K562 (cell line): ENCODE measurements around the gene PITPNM3.

Experiments used
- CAMTA2 ChIP-seq: fragments of 250-450 bp; sonication (Bioruptor Pico); conservative IDR thresholded peaks from 2 replicates; pipeline ENCODE4 v1.5.1; 2022
- CUX1 ChIP-seq: fragments of 200-800 bp; sonication (Bioruptor generic); IDR thresholded peaks from 2 replicates; pipeline ENCODE4 v1.6.1; 2016; ENCODE audit warnings: missing genetic modification characterization, missing compliant biosample characterization
- HDAC8 ChIP-seq: fragments of 450-650 bp; IDR thresholded peaks from 2 replicates; pipeline ENCODE4 v1.6.1; 2016; ENCODE audit warnings: mild to moderate bottlenecking, missing genetic modification characterization, moderate library complexity, missing compliant biosample characterization
- HOMEZ ChIP-seq: fragments of 250-450 bp; sonication (Bioruptor Pico); IDR thresholded peaks from 2 replicates; pipeline ENCODE4 v1.4.0; 2020; ENCODE audit warnings: mild to moderate bottlenecking, moderate library complexity
- MAX ChIP-seq: sonication (generic); formaldehyde crosslinking; IDR thresholded peaks from 2 replicates; pipeline ENCODE4 v1.9.0; 2022; ENCODE audit warnings: mild to moderate bottlenecking, missing genetic modification reagents
- PHB ChIP-seq: fragments of 250-450 bp; sonication (Bioruptor Pico); IDR thresholded peaks from 2 replicates; pipeline ENCODE4 v1.5.0; 2021
- RBFOX2 ChIP-seq: fragments of 200-400 bp; formaldehyde crosslinking; IDR thresholded peaks from 2 replicates; pipeline ENCODE4 v1.6.1; 2017; ENCODE audit warnings: low read depth, mild to moderate bottlenecking, low read length, moderate library complexity
- ZNF384 ChIP-seq: IDR thresholded peaks from 2 replicates; pipeline ENCODE4 v1.6.1; 2012; ENCODE audit warnings: low read depth, low read length, improper control_type of control experiment
- ZNF589 ChIP-seq: fragments of 200-800 bp; sonication (Bioruptor generic); IDR thresholded peaks from 2 replicates; pipeline ENCODE4 v1.6.1; 2016; ENCODE audit warnings: low read depth, missing genetic modification characterization, missing compliant biosample characterization
- ZNF592 ChIP-seq: fragments of 450-650 bp; IDR thresholded peaks from 2 replicates; pipeline ENCODE4 v1.6.1; 2017; ENCODE audit warnings: antibody characterized with exemption, mild to moderate bottlenecking
- TF ChIP-seq, protein P1 (sequence below), 3 experiments: IDR thresholded peaks in 2 of 3; conservative IDR thresholded peaks in 1 of 3; 2 replicates each; pipeline ENCODE4 v1.5.1; 2011 to 2012; ENCODE audit warnings: low read length in 3 of 3, mild to moderate bottlenecking in 3 of 3, control low read depth in 2 of 3, improper control_type of control experiment in 1 of 3, inconsistent platforms in 1 of 3, low read depth in 1 of 3, mixed read lengths in 1 of 3, moderate library complexity in 1 of 3; ENCODE audit not compliant: insufficient read depth in 2 of 3

DNA sequence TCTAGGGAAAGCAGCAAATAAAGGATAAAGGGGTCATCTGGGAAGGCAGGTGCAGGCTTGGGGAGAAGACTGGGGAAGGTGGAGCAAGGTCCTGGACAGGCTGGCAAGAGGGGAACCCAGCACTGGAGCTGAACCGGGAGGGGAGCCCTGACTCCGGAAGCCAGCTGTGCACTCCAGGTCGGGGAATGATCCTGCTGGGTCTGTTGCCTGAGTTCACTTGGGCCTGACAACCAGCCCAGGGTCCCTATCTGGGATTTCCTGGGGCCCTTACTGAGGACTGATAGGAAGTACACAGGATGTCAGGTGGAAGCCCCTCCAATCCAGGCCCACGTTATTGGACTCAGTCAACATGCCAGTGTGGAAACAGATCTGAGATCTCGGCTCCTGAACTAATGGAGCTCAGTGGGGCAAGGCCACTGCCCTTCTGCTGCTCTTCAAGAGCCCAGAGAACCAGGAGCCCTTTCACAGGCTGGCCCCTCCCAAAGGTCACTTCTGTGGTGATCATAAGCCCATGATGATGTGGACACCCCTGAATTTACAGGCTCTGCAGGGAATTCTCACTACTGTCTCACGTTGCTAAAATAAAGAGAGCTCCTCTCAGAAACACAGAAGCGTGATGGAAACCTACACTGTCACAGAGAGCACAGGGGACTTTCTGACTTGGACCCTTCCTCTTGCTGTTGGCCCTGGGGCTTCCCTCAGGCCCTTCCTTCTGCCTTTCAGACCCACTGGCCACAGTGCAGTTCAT is 19.9 kb upstream of the PITPNM3 start:
- TF ChIP-seq ZNF384 = no peak
- TF ChIP-seq, protein P1, sequence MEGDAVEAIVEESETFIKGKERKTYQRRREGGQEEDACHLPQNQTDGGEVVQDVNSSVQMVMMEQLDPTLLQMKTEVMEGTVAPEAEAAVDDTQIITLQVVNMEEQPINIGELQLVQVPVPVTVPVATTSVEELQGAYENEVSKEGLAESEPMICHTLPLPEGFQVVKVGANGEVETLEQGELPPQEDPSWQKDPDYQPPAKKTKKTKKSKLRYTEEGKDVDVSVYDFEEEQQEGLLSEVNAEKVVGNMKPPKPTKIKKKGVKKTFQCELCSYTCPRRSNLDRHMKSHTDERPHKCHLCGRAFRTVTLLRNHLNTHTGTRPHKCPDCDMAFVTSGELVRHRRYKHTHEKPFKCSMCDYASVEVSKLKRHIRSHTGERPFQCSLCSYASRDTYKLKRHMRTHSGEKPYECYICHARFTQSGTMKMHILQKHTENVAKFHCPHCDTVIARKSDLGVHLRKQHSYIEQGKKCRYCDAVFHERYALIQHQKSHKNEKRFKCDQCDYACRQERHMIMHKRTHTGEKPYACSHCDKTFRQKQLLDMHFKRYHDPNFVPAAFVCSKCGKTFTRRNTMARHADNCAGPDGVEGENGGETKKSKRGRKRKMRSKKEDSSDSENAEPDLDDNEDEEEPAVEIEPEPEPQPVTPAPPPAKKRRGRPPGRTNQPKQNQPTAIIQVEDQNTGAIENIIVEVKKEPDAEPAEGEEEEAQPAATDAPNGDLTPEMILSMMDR (IDR thresholded peaks at IDR 0.05 in 2 of 3, conservative IDR thresholded peaks at IDR 0.05 in 1 of 3; ENCODE audit: insufficient read depth in 2 of 3, low read depth in 1 of 3, low read length in 3 of 3) = no peak
- TF ChIP-seq HOMEZ (CRISPR knock-in tag) = no peak
- no peak for TF ChIP-seq MAX (CRISPR knock-in tag)
- TF ChIP-seq PHB (CRISPR knock-in tag) = no peak
- no peak for TF ChIP-seq HDAC8 (tag)
- TF ChIP-seq ZNF589 = no peak
- TF ChIP-seq CUX1 (CRISPR knock-in tag) = no peak
- TF ChIP-seq CAMTA2 (CRISPR knock-in tag) = no peak
- TF ChIP-seq RBFOX2 = no peak
- no peak for TF ChIP-seq ZNF592
